Transverse colon (tissue), 4 donors: ENCODE measurements around the gene STARD9.
"Not testable (repeated sequence)": the region's sequence is repeated elsewhere in the genome, so short reads cannot be mapped to it uniquely, and the experiment has no call there.

ENCODE experiments used
- CTCF ChIP-seq, 5 experiments: fragments of 200-600 bp in 3 of 5; fragments of 450-650 bp in 2 of 5; sonication (generic) in 3 of 5; IDR thresholded peaks; 1 replicate in 2 of 5; 2 replicates in 3 of 5; pipeline ENCODE4 v1.5.1; 2016 to 2017; ENCODE audit warnings: antibody characterized with exemption in 5 of 5, inconsistent platforms in 3 of 5, mild to moderate bottlenecking in 2 of 5, moderate library complexity in 1 of 5
- EP300 ChIP-seq: sonication (generic); formaldehyde crosslinking; IDR thresholded peaks from one replicate; pipeline ENCODE4 v1.6.1; 2017; ENCODE audit warnings: antibody characterized with exemption, low read depth
- POLR2A ChIP-seq: fragments of 450-650 bp; IDR thresholded peaks from one replicate; pipeline ENCODE4 v1.6.1; 2016; ENCODE audit warnings: antibody characterized with exemption, mild to moderate bottlenecking, moderate library complexity
- POLR2AphosphoS5 ChIP-seq, 3 donors: sonication (generic); formaldehyde crosslinking; IDR thresholded peaks; one replicate each; pipeline ENCODE4 v1.6.1; 2016; ENCODE audit warnings: antibody characterized with exemption in 3 of 3

- not testable (repeated sequence) for TF ChIP-seq CTCF (IDR thresholded peaks at IDR 0.05); POLR2AphosphoS5 (IDR thresholded peaks at IDR 0.05); POLR2A; EP300
Measured at GRCh38 chr15:42766109-42766508, 190.7 kb downstream of the STARD9 start.
